Measurements from ENCODE around the gene RFPL1. TPM values are rescaled to one million over a fixed set of nuclear protein-coding genes. Genes with fewer than 3 reads are reported as not detected.

RFPL1 gene
- total and polyA plus RNA-seq, 2 of the 13 experiments (the other 11 are each of a cell fraction or from before 2014, with no cell fraction given), result not detected

DNA sequence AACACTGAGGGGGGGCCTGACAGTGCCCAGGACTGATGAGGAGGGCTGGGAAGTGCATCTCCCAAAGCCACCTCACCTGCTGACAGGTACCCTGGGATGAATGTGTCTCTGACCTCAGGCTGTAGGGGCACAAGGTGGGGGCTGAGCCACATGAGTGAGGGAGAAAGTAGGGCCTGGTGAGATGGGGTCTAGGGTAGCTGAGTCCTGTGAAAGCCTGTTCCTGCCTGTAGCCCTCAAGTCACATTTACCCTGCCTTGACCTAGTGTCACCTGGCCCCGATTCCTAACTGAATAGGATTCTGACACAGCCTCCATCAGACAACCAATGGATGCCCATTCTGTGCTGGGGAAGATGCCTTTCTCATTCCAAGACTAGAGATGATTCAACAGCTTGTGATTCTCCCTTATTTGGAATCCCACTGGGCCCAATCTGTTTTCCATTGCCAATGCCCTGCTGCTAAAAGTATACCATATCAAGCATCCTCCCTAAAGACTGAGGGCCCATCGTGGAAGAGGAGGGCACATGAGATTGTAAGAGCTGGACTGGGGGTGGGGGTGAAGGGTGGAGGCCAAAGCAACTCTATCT lies 11.1 kb upstream of the RFPL1 start:
- H2AFZ ChIP-seq (ENCODE audit: low read length), result no peak overlapping the region
- in situ Hi-C loops (cut with HindIII; ENCODE audit: extremely low pct_ligation_motif_present, low pct_unique_long_range_greater_than_20kb), result no loop called here
- H3K79me2 ChIP-seq (ENCODE audit: insufficient read depth, low read length), result no peaks in the 10 kb centered on the region
- no peak overlapping the region for H3K27ac ChIP-seq (ENCODE audit: extremely low read length, insufficient read depth, low read length)
- no peak overlapping the region for H3K9ac ChIP-seq (ENCODE audit: insufficient read depth, low read depth, low read length)
- 0% methylated on average over 1 of the region's 2 CpGs for whole genome bisulfite sequencing (ENCODE audit: low lambda C conversion rate)
- H3K27me3 ChIP-seq (ENCODE audit: control insufficient read depth in 1 of 2, insufficient read depth in 2 of 2, low read length in 2 of 2), result peaks cover 0 to 12% of the 10 kb centered on the region in 2 experiments; a peak in 4 of 5 replicates
- H3K4me1 ChIP-seq (ENCODE audit: insufficient read depth, low read length), result no peaks in the 10 kb centered on the region
- no peak for DNase-seq (ENCODE audit: low spot score)
- H3K4me3 ChIP-seq (replicated peaks in 1 of 3; ENCODE audit: insufficient read depth in 1 of 3, low read depth in 2 of 3, low read length in 3 of 3), result no peak overlapping the region
- no peaks in the 10 kb centered on the region for H3K36me3 ChIP-seq (replicated peaks in 1 of 2; ENCODE audit: control insufficient read depth in 1 of 2, insufficient read depth in 2 of 2, low read length in 2 of 2)
- ChIA-PET POLR2A (no interaction called here), CTCF (ENCODE audit: low intra/inter-chr PET ratio, low total read pairs) (no interaction called here)
- no TSS peak for BruUV-seq (replicated peaks)
- no peak for ATAC-seq
- H3K4me2 ChIP-seq (ENCODE audit: low read depth, low read length), result no peak overlapping the region
- no peaks in the 10 kb centered on the region for H3K9me3 ChIP-seq (ENCODE audit: low read length)
- FAIRE-seq, result no peak
- intact Hi-C loops (cut with micrococcal nuclease; ENCODE audit: unreplicated experiment), result no loop called here
- H4K20me1 ChIP-seq (ENCODE audit: insufficient read depth, low read length), result no peaks in the 10 kb centered on the region
- TF ChIP-seq, protein P1, sequence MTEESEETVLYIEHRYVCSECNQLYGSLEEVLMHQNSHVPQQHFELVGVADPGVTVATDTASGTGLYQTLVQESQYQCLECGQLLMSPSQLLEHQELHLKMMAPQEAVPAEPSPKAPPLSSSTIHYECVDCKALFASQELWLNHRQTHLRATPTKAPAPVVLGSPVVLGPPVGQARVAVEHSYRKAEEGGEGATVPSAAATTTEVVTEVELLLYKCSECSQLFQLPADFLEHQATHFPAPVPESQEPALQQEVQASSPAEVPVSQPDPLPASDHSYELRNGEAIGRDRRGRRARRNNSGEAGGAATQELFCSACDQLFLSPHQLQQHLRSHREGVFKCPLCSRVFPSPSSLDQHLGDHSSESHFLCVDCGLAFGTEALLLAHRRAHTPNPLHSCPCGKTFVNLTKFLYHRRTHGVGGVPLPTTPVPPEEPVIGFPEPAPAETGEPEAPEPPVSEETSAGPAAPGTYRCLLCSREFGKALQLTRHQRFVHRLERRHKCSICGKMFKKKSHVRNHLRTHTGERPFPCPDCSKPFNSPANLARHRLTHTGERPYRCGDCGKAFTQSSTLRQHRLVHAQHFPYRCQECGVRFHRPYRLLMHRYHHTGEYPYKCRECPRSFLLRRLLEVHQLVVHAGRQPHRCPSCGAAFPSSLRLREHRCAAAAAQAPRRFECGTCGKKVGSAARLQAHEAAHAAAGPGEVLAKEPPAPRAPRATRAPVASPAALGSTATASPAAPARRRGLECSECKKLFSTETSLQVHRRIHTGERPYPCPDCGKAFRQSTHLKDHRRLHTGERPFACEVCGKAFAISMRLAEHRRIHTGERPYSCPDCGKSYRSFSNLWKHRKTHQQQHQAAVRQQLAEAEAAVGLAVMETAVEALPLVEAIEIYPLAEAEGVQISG (CRISPR knock-in tag; IDR thresholded peaks at IDR 0.05), result no peak
- no peak for TF ChIP-seq DMAP1 (CRISPR knock-in tag; IDR thresholded peaks at IDR 0.05)
- TF ChIP-seq ATF7-NPFF (CRISPR knock-in tag; IDR thresholded peaks at IDR 0.05; ENCODE audit: low read depth), result no peak
- TF ChIP-seq CBX5 (CRISPR knock-in tag; IDR thresholded peaks at IDR 0.05; ENCODE audit: borderline replicate concordance), result no peak
- no peak for TF ChIP-seq ZNF160 (CRISPR knock-in tag; IDR thresholded peaks at IDR 0.05)
- TF ChIP-seq ZNF546 (CRISPR knock-in tag; conservative IDR thresholded peaks at IDR 0.05), result no peak
- TF ChIP-seq, protein P2, sequence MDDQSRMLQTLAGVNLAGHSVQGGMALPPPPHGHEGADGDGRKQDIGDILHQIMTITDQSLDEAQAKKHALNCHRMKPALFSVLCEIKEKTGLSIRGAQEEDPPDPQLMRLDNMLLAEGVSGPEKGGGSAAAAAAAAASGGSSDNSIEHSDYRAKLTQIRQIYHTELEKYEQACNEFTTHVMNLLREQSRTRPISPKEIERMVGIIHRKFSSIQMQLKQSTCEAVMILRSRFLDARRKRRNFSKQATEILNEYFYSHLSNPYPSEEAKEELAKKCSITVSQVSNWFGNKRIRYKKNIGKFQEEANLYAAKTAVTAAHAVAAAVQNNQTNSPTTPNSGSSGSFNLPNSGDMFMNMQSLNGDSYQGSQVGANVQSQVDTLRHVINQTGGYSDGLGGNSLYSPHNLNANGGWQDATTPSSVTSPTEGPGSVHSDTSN (CRISPR knock-in tag; IDR thresholded peaks at IDR 0.05; ENCODE audit: borderline replicate concordance), result no peak
- TF ChIP-seq PAX8 (CRISPR knock-in tag; IDR thresholded peaks at IDR 0.05; ENCODE audit: borderline replicate concordance), result no peak
- no peak for TF ChIP-seq PCBP1 (IDR thresholded peaks at IDR 0.05; ENCODE audit: borderline replicate concordance, low read depth, low read length)
- TF ChIP-seq, protein P3, sequence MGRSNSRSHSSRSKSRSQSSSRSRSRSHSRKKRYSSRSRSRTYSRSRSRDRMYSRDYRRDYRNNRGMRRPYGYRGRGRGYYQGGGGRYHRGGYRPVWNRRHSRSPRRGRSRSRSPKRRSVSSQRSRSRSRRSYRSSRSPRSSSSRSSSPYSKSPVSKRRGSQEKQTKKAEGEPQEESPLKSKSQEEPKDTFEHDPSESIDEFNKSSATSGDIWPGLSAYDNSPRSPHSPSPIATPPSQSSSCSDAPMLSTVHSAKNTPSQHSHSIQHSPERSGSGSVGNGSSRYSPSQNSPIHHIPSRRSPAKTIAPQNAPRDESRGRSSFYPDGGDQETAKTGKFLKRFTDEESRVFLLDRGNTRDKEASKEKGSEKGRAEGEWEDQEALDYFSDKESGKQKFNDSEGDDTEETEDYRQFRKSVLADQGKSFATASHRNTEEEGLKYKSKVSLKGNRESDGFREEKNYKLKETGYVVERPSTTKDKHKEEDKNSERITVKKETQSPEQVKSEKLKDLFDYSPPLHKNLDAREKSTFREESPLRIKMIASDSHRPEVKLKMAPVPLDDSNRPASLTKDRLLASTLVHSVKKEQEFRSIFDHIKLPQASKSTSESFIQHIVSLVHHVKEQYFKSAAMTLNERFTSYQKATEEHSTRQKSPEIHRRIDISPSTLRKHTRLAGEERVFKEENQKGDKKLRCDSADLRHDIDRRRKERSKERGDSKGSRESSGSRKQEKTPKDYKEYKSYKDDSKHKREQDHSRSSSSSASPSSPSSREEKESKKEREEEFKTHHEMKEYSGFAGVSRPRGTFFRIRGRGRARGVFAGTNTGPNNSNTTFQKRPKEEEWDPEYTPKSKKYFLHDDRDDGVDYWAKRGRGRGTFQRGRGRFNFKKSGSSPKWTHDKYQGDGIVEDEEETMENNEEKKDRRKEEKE (IDR thresholded peaks at IDR 0.05), result no peak
- TF ChIP-seq MAZ (IDR thresholded peaks at IDR 0.05; ENCODE audit: borderline replicate concordance, low read depth, low read length), result no peak
- no peak for TF ChIP-seq MAZ (CRISPR knock-in tag; IDR thresholded peaks at IDR 0.05; ENCODE audit: low read depth)
- TF ChIP-seq CREM (IDR thresholded peaks at IDR 0.05), result no peak
- TF ChIP-seq CREM (CRISPR knock-in tag; IDR thresholded peaks at IDR 0.05), result no peak
- no peak for TF ChIP-seq TMF1 (CRISPR knock-in tag; IDR thresholded peaks at IDR 0.05; ENCODE audit: low read depth)
- TF ChIP-seq, protein P4, sequence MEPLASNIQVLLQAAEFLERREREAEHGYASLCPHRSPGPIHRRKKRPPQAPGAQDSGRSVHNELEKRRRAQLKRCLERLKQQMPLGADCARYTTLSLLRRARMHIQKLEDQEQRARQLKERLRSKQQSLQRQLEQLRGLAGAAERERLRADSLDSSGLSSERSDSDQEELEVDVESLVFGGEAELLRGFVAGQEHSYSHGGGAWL (CRISPR knock-in tag; IDR thresholded peaks at IDR 0.05), result no peak
- no peak for TF ChIP-seq SMAD1 (CRISPR knock-in tag; IDR thresholded peaks at IDR 0.05; ENCODE audit: borderline replicate concordance, low read depth)
- no peak for TF ChIP-seq ZNF577 (CRISPR knock-in tag; IDR thresholded peaks at IDR 0.05; ENCODE audit: borderline replicate concordance, low read depth)
